GM12892 (cell line): Measurements from ENCODE around the gene CDO1.

Experiments used
- POLR2A ChIP-seq: IDR thresholded peaks from 2 replicates; pipeline ENCODE4 v1.6.1; 2011; ENCODE audit warnings: low read depth, low read length, control low read depth
- POLR2AphosphoS5 ChIP-seq: IDR thresholded peaks from 2 replicates; pipeline ENCODE4 v1.6.1; 2011; ENCODE audit warnings: low read depth, low read length, control low read depth

DNA sequence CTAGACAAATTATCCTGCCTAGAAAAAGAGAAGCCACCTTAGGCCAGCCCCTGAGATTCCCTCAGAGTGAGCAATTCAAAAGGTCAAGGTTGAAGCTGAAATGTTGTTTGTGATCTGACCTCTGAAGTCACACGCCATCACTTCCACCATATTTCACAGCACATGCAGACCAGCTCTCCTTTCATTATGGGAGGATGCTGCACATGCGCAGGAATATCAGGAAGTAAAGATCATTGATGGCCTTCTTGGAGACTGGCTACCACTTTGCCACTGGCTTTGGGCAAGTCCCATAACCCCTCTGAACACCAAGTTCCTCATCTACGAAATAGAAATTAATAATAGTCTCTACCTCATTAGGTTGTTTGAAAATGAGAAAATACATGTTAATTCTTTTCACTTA lies 39.5 kb downstream of the CDO1 start:
- TF ChIP-seq POLR2A = no peak
- no peak for TF ChIP-seq POLR2AphosphoS5
